22Rv1 (cell line): ENCODE data around the gene YEATS4.

ENCODE experiments used
- CTCF ChIP-seq: fragments of 450-650 bp; IDR thresholded peaks from 2 replicates; pipeline ENCODE4 v1.5.1; 2017; ENCODE audit warnings: mild to moderate bottlenecking
- ZFX ChIP-seq: fragments of 450-650 bp; IDR thresholded peaks from 2 replicates; pipeline ENCODE4 v1.6.1; 2017; ENCODE audit warnings: antibody characterized with exemption, borderline replicate concordance

GRCh38 chr12:69437073-69437472, 77.5 kb downstream of the YEATS4 start:
- TF ChIP-seq ZFX = no peak
- TF ChIP-seq CTCF = no peak
